Calu3 (cell line): ENCODE measurements around the gene KCTD6. TPM values are rescaled to one million over a fixed set of nuclear protein-coding genes. Genes with fewer than 3 reads are reported as not detected.
A peak's percentile ranks its signal among the peaks of the same experiment; 100 is the strongest.

Experiments
- BruUV-seq: library from RNA; stranded (reverse); fragments of 400-500 nt; replicated peaks from 2 replicates; lab custom pipeline; 2021; lab: Mats Ljungman, UMichigan
- CTCF ChIA-PET: fragments of 300-600 bp; sonication (Branson Sonifier 250); formaldehyde crosslinking; loops from one replicate; lab custom pipeline; 2022; ENCODE audit warnings: antibody characterized with exemption; lab: Charles Lee
- DNase-seq: peaks from one replicate; pipeline ENCODE4 v3.0.0; 2022
- H3K27ac Mint-ChIP-seq: one replicate; pipeline ENCODE4 v1.8.0; 2022; ENCODE audit warnings: mixed read lengths; ENCODE audit not compliant: unreplicated experiment
- H3K27me3 Mint-ChIP-seq: one replicate; pipeline ENCODE4 v1.8.0; 2022; ENCODE audit warnings: mixed read lengths; ENCODE audit not compliant: unreplicated experiment
- H3K36me3 Mint-ChIP-seq: one replicate; pipeline ENCODE4 v1.8.0; 2022; ENCODE audit warnings: mild to moderate bottlenecking, moderate library complexity, mixed read lengths; ENCODE audit not compliant: insufficient read depth, unreplicated experiment
- H3K4me1 Mint-ChIP-seq: one replicate; pipeline ENCODE4 v1.8.0; 2022; ENCODE audit warnings: mild to moderate bottlenecking, low read depth, mixed read lengths; ENCODE audit not compliant: unreplicated experiment
- H3K4me3 Mint-ChIP-seq: one replicate; pipeline ENCODE4 v1.8.0; 2022; ENCODE audit warnings: mild to moderate bottlenecking, low read depth, moderate library complexity, mixed read lengths; ENCODE audit not compliant: unreplicated experiment
- H3K9me3 Mint-ChIP-seq: one replicate; pipeline ENCODE4 v1.8.0; 2022; ENCODE audit warnings: low read depth, mixed read lengths; ENCODE audit not compliant: unreplicated experiment
- CTCF ChIP-seq: fragments of 200-600 bp; IDR thresholded peaks from one replicate; pipeline ENCODE4 v1.8.0; 2022; ENCODE audit warnings: antibody characterized with exemption; ENCODE audit not compliant: unreplicated experiment
- intact Hi-C: fragments of 100-400 bp; cut with micrococcal nuclease; formaldehyde crosslinking; loops from one replicate; pipeline ENCODE4 v1.10.0; 2022; ENCODE audit not compliant: unreplicated experiment
- total RNA-seq: library from RNA; stranded (reverse); gene quantifications from 2 replicates; pipeline ENCODE4 v1.2.3, GENCODE V29; 2022

KCTD6 gene
- total RNA-seq, 1 experiment from 2014 or later, result 11.4 TPM

- H3K9me3 Mint-ChIP-seq, result no peaks in the 10 kb centered on the region
- DNase-seq, result no peak
These were observed 8.8 kb upstream of the KCTD6 start for GRCh38 chr3:58482917-58483636.

DNA sequence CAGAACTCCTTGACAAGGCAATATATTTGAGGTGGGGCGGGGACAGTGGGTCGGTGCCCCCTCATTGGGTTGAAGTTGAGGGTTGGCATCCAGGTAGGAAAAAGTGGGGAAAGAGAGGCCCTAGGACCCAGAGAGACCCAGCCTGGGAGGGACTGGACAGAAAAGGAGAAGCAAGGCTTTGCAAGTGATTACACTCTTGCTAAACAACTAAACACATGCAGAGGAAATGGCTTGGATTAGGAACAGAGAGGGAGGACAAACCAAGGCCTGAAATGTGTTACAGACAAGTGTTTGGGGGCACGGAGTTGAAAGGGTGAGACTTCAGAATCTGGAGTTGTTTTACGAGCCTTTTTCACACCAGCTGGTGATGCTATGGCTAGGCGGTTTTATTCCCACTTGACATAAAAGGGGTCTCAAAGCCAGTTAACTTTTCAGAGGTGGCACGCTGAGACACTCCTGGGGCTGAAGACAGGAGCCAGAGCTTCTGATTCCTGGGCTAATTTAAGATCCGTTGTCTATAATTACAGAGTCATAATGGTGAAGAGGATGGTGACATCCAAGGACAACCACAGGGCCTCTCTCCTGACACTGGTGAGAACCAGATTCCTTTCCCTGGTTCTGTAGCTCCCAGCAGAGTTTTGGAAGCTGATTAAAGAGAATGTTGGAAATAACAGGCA, 7.7 kb upstream of the KCTD6 start:
- no TSS peak for BruUV-seq

More at GRCh38 chr3:58482917-58483636, 8.8 kb upstream of the KCTD6 start:
- H3K4me1 Mint-ChIP-seq, result peaks cover 22% of the 10 kb centered on the region
- no peaks in the 10 kb centered on the region for H3K27me3 Mint-ChIP-seq
- TF ChIP-seq CTCF, result no peak
- no TSS peak for BruUV-seq
- no peak overlapping the region for H3K27ac Mint-ChIP-seq
- peaks cover 20% of the 10 kb centered on the region for H3K36me3 Mint-ChIP-seq
- CTCF ChIA-PET, result no interaction called here
- no peak overlapping the region for H3K4me3 Mint-ChIP-seq
- intact Hi-C loops, result no loop called here

DNA sequence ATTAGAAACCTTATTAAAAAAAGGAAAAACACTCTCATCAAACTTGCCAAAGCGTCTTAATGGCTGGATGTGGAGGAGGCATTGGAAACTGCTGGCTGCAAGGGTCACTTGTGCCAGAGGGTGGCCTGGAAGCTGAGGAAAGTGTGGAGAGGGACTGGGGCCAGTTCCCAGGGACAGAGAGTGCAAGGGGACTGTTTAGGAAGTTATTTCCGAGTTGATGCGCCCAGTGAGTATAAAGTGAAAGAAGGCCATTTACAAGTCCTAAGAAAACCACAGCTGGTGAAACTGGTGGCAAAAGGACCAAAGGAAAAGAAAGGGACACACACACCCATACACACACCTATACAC, 7.2 kb upstream of the KCTD6 start:
- no peak overlapping the region for H3K27ac Mint-ChIP-seq
- H3K36me3 Mint-ChIP-seq, result peaks cover 20% of the 10 kb centered on the region
- no peak overlapping the region for H3K4me3 Mint-ChIP-seq
- CTCF ChIA-PET, result interaction anchor here (1.2 kb wide), 1 partner anchor 13 kb away, joined by 3 read pairs; no protein-coding TSS in a partner anchor
- TF ChIP-seq CTCF, result no peak
- intact Hi-C loops, result no loop called here
- no TSS peak for BruUV-seq
- DNase-seq, result no peak
- H3K4me1 Mint-ChIP-seq, result peaks cover 32% of the 10 kb centered on the region
- H3K27me3 Mint-ChIP-seq, result no peaks in the 10 kb centered on the region
- H3K9me3 Mint-ChIP-seq, result no peaks in the 10 kb centered on the region

More for the DNA sequence above, 7.7 kb upstream of the KCTD6 start:
- Mint-ChIP-seq H3K27me3 (no peaks in the 10 kb centered on the region), H3K36me3 (peaks cover 20% of the 10 kb centered on the region), H3K27ac (no peak overlapping the region), H3K9me3 (no peaks in the 10 kb centered on the region), H3K4me1 (peaks cover 32% of the 10 kb centered on the region), H3K4me3 (no peak overlapping the region)
- intact Hi-C loops, result no loop called here
- no peak for DNase-seq
- no peak for TF ChIP-seq CTCF
- CTCF ChIA-PET, result interaction anchor here (1.2 kb wide), 1 partner anchor 13 kb away, joined by 3 read pairs; no protein-coding TSS in a partner anchor

DNA sequence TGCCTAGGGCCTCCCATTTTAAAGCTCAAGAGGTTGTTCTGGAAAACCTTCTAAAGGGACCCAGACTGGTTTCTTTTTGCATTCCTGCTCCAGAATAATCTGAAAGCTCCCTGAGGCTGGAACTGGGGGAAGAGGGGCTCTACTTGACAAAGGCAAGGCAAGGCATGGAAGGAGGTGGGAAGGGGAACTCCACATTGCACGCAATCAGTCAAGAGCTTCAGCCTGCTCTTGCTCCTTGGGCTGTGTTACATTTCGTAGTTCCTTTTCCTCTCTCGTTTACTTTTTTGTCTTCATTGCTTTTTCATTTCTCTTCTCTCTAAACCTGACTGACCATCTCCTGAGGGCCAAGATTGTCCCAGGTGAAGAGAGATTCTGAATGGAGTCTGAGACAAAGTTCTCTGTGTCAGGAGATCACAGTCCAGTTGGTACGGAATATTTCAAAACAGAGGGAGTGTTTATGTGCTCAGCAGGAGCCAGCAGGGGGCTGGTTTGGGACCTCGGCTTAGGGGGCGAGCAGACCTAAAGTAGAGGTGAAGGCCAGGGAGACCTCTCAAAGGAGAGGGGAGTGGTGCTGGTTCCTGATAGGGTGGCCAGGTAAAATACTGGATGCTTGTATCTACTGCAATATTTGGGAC, 6.0 kb upstream of the KCTD6 start:
- Mint-ChIP-seq H3K9me3 (no peaks in the 10 kb centered on the region), H3K27ac (peak overlapping the region; percentile 82), H3K4me1 (peaks cover 34% of the 10 kb centered on the region), H3K27me3 (no peaks in the 10 kb centered on the region), H3K4me3 (no peak overlapping the region), H3K36me3 (peaks cover 15% of the 10 kb centered on the region)
- no TSS peak for BruUV-seq
- CTCF ChIA-PET, result no interaction called here
- intact Hi-C loops, result no loop called here
- no peak for DNase-seq
- TF ChIP-seq CTCF, result no peak
